GM18909 (cell line): Measurements from ENCODE around the gene UNC93A.
"Not testable (repeated sequence)": the region's sequence is repeated elsewhere in the genome, so short reads cannot be mapped to it uniquely, and the experiment has no call there.

Experiments
- ATAC-seq: cut with Tn5 transposase; IDR thresholded peaks from one replicate; pipeline ENCODE4 v1.9.1; 2021; ENCODE audit warnings: mild to moderate bottlenecking; ENCODE audit not compliant: unreplicated experiment, poor library complexity

UNC93A gene

GRCh38 chr6:167307342-167307955 lies 16.3 kb downstream of the UNC93A start:
- no peak for ATAC-seq

- no peak for ATAC-seq
These were observed 17.1 kb downstream of the UNC93A start for GRCh38 chr6:167308207-167308606.

GRCh38 chr6:167309355-167310192 lies 18.5 kb downstream of the UNC93A start:
- ATAC-seq: not testable (repeated sequence)

GRCh38 chr6:167311286-167311685 lies 20.2 kb downstream of the UNC93A start:
- no peak for ATAC-seq

- ATAC-seq: not testable (repeated sequence)
These were observed 20.6 kb downstream of the UNC93A start for GRCh38 chr6:167311691-167312090.

DNA sequence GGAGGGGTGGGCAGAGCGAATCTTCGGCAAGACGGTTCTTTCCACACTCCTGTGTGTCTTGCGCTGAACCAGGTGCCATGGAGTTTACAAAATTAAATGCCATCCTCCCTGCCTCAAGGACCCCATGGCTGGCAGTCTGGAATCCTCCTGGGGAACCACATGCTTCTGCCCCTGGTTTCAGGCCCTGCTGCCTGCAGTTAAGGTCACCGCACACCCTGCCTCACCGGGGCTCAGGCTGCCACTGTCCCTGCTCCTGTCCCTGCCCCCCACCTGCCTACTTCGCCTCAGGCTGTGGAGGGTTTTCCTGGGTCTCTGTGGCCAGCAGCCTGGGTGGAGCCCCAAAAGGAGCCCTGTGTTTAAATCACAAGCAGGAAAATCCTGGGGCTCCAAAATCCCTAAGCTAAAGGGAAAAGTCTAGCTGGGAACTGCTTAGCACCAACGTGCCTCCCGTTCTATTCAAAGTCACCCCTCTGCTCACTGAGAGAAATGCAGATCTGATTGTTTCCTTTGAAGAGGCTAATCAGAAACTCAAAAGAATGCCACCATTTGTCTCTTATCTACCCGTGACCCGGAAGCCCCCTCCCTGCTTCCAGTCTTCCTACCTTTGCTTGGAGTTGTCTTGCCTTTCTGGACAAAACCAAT lies 23.2 kb downstream of the UNC93A start:
- no peak for ATAC-seq

DNA sequence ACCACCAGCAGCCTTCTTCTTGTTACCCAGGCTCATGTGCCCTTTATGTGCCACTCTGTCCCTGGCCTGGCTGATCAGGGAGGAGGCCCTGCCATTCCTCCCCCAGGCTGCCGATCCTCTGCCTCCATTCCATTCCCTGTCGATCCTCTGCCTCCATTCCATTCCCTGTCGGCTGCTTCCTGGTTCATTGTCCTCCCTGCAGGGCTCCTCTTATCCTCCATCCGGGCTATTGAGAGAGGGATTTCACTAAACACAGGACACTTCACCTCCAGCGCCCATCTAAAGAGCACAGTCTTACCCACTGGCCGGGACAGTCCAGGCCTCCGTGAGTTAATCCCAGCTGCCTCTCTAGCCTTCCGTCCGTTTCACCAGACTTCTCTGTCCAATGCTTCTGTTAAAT lies 26.1 kb downstream of the UNC93A start:
- no peak for ATAC-seq

- not testable (repeated sequence) for ATAC-seq
These were observed 27.2 kb downstream of the UNC93A start for GRCh38 chr6:167318354-167318753.

DNA sequence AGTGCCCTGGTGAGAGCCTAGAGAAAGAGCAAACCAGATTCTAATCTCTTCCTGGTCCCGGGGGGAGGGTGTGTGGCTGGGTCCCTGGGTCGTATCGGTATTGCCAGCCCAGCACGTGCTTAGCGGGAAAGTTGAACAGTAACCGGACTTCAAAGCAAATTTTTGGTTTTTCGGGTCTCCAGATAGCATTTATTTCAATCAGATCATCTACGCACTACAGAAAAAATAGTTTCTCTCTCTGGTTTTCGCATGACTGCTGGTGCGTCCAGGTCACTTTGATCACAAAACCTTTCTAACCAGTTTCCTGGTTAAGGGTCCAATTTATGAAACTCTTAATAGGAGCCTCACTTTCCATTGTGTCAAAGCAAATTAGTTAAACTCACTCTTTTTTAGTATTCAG lies 27.7 kb downstream of the UNC93A start:
- ATAC-seq: not testable (repeated sequence)

DNA sequence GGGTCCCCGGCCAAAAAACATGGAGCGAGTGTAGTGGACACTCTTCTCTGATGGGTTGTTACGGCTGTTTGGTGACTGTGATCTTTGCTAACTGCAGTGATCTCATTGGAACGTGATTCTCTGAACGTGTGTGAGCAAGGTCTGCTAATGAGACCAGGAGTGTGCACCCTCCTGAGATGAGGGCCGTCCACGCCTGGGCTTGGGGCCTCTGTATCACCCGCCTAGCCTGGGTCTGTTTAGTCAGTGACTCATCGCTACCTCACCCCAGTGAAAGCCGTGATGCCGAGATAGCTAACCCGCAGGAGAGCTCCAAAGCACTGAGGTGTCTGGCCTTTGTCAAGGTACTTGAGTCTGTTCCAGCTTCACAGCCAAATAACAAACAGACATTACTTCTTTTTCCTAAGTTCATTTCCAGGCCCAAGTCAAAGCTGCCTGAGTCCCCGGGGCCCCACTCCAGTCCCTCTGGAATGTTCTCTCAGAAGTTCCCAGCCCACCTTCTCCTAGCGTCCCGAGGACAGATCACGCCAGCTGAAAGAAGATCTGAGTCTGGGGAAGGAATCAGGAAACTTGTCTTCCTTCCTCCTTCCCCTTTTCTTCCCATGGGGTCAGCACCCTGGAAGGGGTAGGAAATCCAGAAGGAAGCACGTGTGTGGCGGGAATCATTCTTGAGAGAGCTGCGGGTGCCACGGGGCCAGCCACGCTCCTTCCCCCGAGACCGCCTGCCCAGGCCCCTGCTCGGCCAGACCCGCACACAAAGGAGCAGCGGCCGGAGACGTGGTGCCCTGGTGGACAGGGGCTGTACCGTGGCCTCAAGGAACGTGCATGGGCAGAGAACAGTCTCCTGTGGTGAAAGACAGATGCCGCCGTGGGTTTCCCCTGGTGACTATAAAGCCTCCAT lies 29.0 kb downstream of the UNC93A start:
- not testable (repeated sequence) for ATAC-seq

DNA sequence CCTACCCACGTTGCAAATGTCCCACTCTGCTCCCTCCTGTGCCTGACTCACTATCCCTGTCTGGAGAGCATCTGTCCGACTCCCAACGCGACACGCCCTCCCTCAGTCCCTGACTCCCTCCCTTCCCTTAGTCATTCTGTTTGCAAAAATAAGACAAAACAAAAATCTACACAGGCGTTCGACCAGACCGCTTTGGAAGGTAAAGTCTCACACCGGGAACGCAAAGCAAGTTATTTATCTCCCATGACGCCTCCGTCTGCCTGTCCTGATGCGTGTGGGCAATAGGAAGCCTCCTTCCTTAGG lies 29.6 kb downstream of the UNC93A start:
- ATAC-seq: not testable (repeated sequence)

GRCh38 chr6:167321185-167321584 lies 30.1 kb downstream of the UNC93A start:
- not testable (repeated sequence) for ATAC-seq

DNA sequence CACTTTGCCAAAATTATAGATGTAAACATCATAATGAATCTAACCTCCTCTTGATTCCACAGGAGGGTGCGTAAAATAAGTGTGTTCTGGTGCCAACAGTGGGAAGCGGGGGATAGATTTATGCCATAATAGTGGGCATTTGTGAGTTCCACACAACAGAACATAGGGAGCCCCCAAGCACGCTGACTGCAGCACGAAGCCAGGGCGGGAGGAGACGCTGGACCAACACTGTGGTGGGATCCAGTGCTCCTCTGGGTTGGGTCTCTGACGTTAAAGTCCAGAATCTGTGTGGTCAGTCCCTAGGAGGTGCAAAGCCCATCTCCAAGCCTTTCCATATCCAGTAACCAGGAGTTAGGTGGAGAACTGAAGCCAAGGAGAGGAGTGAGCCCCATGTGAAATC lies 32.0 kb downstream of the UNC93A start:
- no peak for ATAC-seq

GRCh38 chr6:167324111-167324510 lies 33.0 kb downstream of the UNC93A start:
- ATAC-seq: no peak

DNA sequence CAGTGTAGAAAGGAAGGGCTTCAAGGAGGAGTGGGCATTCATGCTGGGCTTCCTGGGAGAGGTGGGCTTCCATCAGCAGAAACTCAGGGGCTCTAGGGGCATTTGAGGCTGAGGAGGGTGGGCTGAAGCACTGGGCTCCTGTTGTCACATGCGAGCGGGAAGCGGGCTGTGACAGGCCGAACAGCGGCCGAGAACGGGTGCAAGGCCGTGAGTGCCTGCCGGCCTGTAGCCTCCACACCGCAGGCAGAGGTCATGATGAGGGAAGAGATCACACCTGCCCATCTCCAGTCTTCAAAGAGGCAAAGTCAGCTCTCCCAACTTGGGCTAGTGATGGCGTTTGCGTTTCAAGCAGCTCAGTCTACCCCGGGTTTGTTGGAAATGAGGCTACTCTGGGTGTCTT lies 34.7 kb downstream of the UNC93A start:
- ATAC-seq: no peak

GRCh38 chr6:167327391-167327790 lies 36.3 kb downstream of the UNC93A start:
- no peak for ATAC-seq

DNA sequence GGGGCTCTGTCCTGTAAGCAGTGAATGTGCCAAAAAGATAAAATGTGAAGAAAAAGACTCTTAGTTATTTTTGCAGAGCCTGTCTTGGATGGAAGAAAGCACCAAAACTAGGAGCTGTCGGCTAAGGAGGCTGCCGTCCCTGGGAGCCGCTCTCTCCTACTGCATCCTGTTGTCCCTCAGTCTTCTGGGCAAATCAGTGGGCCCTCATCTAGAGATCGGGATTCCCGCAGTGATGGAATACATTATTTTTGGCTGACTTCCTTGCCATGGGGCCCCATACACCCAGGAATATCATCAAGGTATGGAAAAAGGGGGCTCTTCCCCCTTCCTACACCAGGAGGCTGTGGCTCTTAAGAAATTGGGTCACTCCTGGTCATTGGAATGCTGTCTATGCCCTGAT lies 37.0 kb downstream of the UNC93A start:
- ATAC-seq: no peak

DNA sequence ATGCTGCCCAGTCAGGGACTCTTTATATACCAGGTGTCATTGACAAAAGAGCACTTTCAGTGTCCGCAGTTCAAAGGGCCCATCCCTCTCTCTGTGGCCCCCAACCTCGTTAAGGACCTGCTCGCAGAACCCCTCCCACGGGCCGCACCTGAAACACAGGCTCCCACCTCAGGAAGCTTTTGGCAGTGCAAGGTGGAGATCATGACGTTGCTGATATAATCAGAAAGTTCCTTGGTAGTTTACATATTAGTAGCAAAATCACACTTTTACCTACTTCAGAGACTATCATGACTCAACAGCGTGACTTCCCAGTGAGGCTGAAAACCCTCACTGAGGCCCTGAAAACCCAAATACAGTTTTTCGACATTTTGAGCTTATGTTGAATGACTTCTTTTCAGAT lies 37.9 kb downstream of the UNC93A start:
- ATAC-seq: no peak

- ATAC-seq: no peak
These were observed 39.6 kb downstream of the UNC93A start for GRCh38 chr6:167330750-167331149.

DNA sequence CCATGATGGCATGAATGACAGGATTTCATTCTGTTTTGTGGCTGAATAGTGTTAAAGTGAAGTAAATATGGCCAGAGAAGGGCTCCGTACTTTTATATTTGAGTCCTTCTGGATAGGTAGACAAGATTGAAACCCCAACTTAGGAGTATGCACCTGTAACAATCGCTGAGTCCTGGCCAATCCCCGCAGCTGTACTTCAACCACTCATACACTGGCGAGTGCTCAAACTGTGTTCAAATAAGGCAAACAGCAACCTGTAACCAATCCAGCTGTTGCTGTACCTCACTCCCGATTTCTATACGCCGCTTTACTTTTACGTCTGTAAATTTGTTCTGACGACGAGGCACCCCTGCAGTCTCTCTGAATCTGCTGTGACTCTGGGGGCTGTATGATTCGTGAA lies 40.5 kb downstream of the UNC93A start:
- ATAC-seq: no peak
